Caco-2 (cell line): ENCODE measurements around the gene ETHE1. TPM values are rescaled to one million over a fixed set of nuclear protein-coding genes. Genes with fewer than 3 reads are reported as not detected.

Experiments
- BruUV-seq: library from RNA; stranded (reverse); fragments of 400-500 nt; replicated peaks from 2 replicates; lab custom pipeline; 2021; lab: Mats Ljungman, UMichigan
- CTCF ChIA-PET: fragments of 300-600 bp; sonication (Branson Sonifier 250); formaldehyde crosslinking; loops from one replicate; lab custom pipeline; 2022; ENCODE audit warnings: antibody characterized with exemption; lab: Charles Lee
- POLR2A ChIA-PET: fragments of 300-600 bp; sonication (Branson Sonifier 250); formaldehyde crosslinking; loops from one replicate; lab custom pipeline; 2022; ENCODE audit warnings: antibody characterized with exemption; lab: Charles Lee
- DNase-seq, 2 experiments: peaks; one replicate each; pipeline versions ENCODE4 v3.0.0 to v3.0.0-alpha.2; 2020 to 2022
- H3K27me3 ChIP-seq: replicated peaks from 2 replicates; pipeline ENCODE4 v1.6.0; 2011; ENCODE audit warnings: low read length; ENCODE audit not compliant: control insufficient read depth, insufficient read depth
- H3K36me3 ChIP-seq: 2 replicates; pipeline ENCODE4 v1.5.1; 2011; ENCODE audit warnings: low read length; ENCODE audit not compliant: control insufficient read depth, insufficient read depth
- H3K4me1 ChIP-seq: fragments of 250-450 bp; sonication (Bioruptor Pico); 2 replicates; pipeline ENCODE4 v1.5.1; 2020; ENCODE audit warnings: mild to moderate bottlenecking
- H3K4me3 ChIP-seq: 2 replicates; pipeline ENCODE4 v1.5.1; 2011; ENCODE audit warnings: low read depth, mild to moderate bottlenecking, control low read depth, low read length
- H3K9me3 ChIP-seq: fragments of 250-450 bp; sonication (Bioruptor Pico); 2 replicates; pipeline ENCODE4 v1.5.1; 2020; ENCODE audit warnings: mild to moderate bottlenecking, moderate library complexity
- H3K27ac Mint-ChIP-seq: one replicate; pipeline ENCODE4 v1.8.0; 2022; ENCODE audit warnings: mixed read lengths; ENCODE audit not compliant: unreplicated experiment
- H3K27me3 Mint-ChIP-seq: one replicate; pipeline ENCODE4 v1.8.0; 2022; ENCODE audit warnings: mixed read lengths; ENCODE audit not compliant: insufficient read depth, unreplicated experiment
- H3K36me3 Mint-ChIP-seq: one replicate; pipeline ENCODE4 v1.8.0; 2022; ENCODE audit warnings: mild to moderate bottlenecking, mixed read lengths; ENCODE audit not compliant: insufficient read depth, unreplicated experiment
- H3K4me1 Mint-ChIP-seq: one replicate; pipeline ENCODE4 v1.8.0; 2022; ENCODE audit warnings: low read depth, mixed read lengths; ENCODE audit not compliant: unreplicated experiment
- H3K4me3 Mint-ChIP-seq: one replicate; pipeline ENCODE4 v1.8.0; 2022; ENCODE audit warnings: mild to moderate bottlenecking, moderate library complexity, mixed read lengths; ENCODE audit not compliant: unreplicated experiment
- H3K9me3 Mint-ChIP-seq: one replicate; pipeline ENCODE4 v1.8.0; 2022; ENCODE audit warnings: mixed read lengths; ENCODE audit not compliant: unreplicated experiment
- CTCF ChIP-seq, 2 experiments: fragments of 200-600 bp in 1 of 2; IDR thresholded peaks; 1 replicate in 1 of 2; 2 replicates in 1 of 2; pipeline versions ENCODE4 v1.5.1 to v1.8.0; 2011 to 2022; ENCODE audit warnings: antibody characterized with exemption in 1 of 2, control low read depth in 1 of 2, inconsistent platforms in 1 of 2, low read depth in 1 of 2, low read length in 1 of 2, mild to moderate bottlenecking in 1 of 2, moderate library complexity in 1 of 2; ENCODE audit not compliant: insufficient read depth in 1 of 2, severe bottlenecking in 1 of 2, unreplicated experiment in 1 of 2
- intact Hi-C: fragments of 100-400 bp; cut with micrococcal nuclease; formaldehyde crosslinking; loops from one replicate; pipeline ENCODE4 v1.10.0; 2022; ENCODE audit not compliant: unreplicated experiment
- total RNA-seq: library from RNA; stranded (reverse); gene quantifications from 2 replicates; pipeline ENCODE4 v1.2.3, GENCODE V29; 2022

Gene ETHE1
- total RNA-seq, 1 experiment from 2014 or later, result 39.6 TPM

GRCh38 chr19:43511324-43511723, 15.7 kb downstream of the ETHE1 start:
- Histone ChIP-seq H3K36me3 (peaks cover 2% of the 10 kb centered on the region; the same call in 1 of the 2 replicates), H3K4me3 (no peak overlapping the region), H3K9me3 (no peaks in the 10 kb centered on the region), H3K4me1 (no peaks in the 10 kb centered on the region), H3K27me3 (no peaks in the 10 kb centered on the region)
- Mint-ChIP-seq H3K4me3 (no peak overlapping the region), H3K27me3 (no peaks in the 10 kb centered on the region), H3K9me3 (no peaks in the 10 kb centered on the region), H3K4me1 (no peaks in the 10 kb centered on the region), H3K27ac (no peak overlapping the region), H3K36me3 (peaks cover 39% of the 10 kb centered on the region)
- BruUV-seq, result no TSS peak
- ChIA-PET CTCF (interaction anchor here (1.0 kb wide), 1 partner anchor 8 kb away, joined by 3 read pairs; no protein-coding TSS in a partner anchor), POLR2A (no interaction called here)
- TF ChIP-seq CTCF (IDR thresholded peaks at IDR 0.05; ENCODE audit: insufficient read depth in 1 of 2, low read depth in 1 of 2, low read length in 1 of 2, severe bottlenecking in 1 of 2, unreplicated experiment in 1 of 2), result no peak
- intact Hi-C loops, result no loop called here
- no peak for DNase-seq

GRCh38 chr19:43510713-43511112, 16.3 kb downstream of the ETHE1 start:
- H3K9me3 Mint-ChIP-seq, result no peaks in the 10 kb centered on the region
- TF ChIP-seq CTCF (IDR thresholded peaks at IDR 0.05; ENCODE audit: insufficient read depth in 1 of 2, low read depth in 1 of 2, low read length in 1 of 2, severe bottlenecking in 1 of 2, unreplicated experiment in 1 of 2), result no peak
- no TSS peak for BruUV-seq
- no peaks in the 10 kb centered on the region for H3K4me1 Mint-ChIP-seq
- H3K27ac Mint-ChIP-seq, result no peak overlapping the region
- intact Hi-C loops, result no loop called here
- H3K27me3 Mint-ChIP-seq, result no peaks in the 10 kb centered on the region
- H3K27me3 ChIP-seq, result no peaks in the 10 kb centered on the region
- peaks cover 38% of the 10 kb centered on the region for H3K36me3 Mint-ChIP-seq
- ChIA-PET POLR2A (no interaction called here), CTCF (interaction anchor here (0.7 to 1.0 kb wide), 2 partner anchors 9 to 49 kb away, joined by 3 read pairs; no protein-coding TSS in a partner anchor)
- H3K36me3 ChIP-seq, result peaks cover 2% of the 10 kb centered on the region; the same call in 1 of the 2 replicates
- DNase-seq, result no peak
- H3K9me3 ChIP-seq, result no peaks in the 10 kb centered on the region
- H3K4me3 Mint-ChIP-seq, result no peak overlapping the region
- H3K4me3 ChIP-seq, result no peak overlapping the region
- no peaks in the 10 kb centered on the region for H3K4me1 ChIP-seq

GRCh38 chr19:43507880-43508279, 19.1 kb downstream of the ETHE1 start:
- TF ChIP-seq CTCF (IDR thresholded peaks at IDR 0.05; ENCODE audit: insufficient read depth in 1 of 2, low read depth in 1 of 2, low read length in 1 of 2, severe bottlenecking in 1 of 2, unreplicated experiment in 1 of 2), result no peak
- no peak overlapping the region for H3K4me3 Mint-ChIP-seq
- peaks cover 2% of the 10 kb centered on the region; the same call in 1 of the 2 replicates for H3K36me3 ChIP-seq
- peak; percentile 23 to 61 for DNase-seq
- H3K4me1 Mint-ChIP-seq, result peaks cover 16% of the 10 kb centered on the region
- peaks cover 46% of the 10 kb centered on the region for H3K36me3 Mint-ChIP-seq
- ChIA-PET CTCF (interaction anchor here (1.4 kb wide), 1 partner anchor 61 kb away, joined by 7 read pairs; no protein-coding TSS in a partner anchor), POLR2A (no interaction called here)
- no TSS peak for BruUV-seq
- no peaks in the 10 kb centered on the region for H3K9me3 ChIP-seq
- H3K27me3 Mint-ChIP-seq, result no peaks in the 10 kb centered on the region
- no peaks in the 10 kb centered on the region for H3K27me3 ChIP-seq
- H3K9me3 Mint-ChIP-seq, result no peaks in the 10 kb centered on the region
- H3K27ac Mint-ChIP-seq, result no peak overlapping the region
- peaks cover 8% of the 10 kb centered on the region; the same call in 1 of the 2 replicates for H3K4me1 ChIP-seq
- intact Hi-C loops, result no loop called here
- no peak overlapping the region for H3K4me3 ChIP-seq
